WTC11 (cell line): ENCODE results near the gene SNRNP200. TPM values are rescaled to one million over a fixed set of nuclear protein-coding genes. Genes with fewer than 3 reads are reported as not detected.
A peak's percentile ranks its signal among the peaks of the same experiment; 100 is the strongest.

Source experiments
- ATAC-seq: fragments of 200-7000 bp; cut with Tn5 transposase; 2 replicates; pipeline ENCODE4 v1.10.0; 2021; ENCODE audit warnings: mild to moderate bottlenecking, moderate library complexity
- CTCF ChIA-PET: fragments of 300-600 bp; sonication (Branson Sonifier 250); formaldehyde crosslinking; loops from one replicate; lab custom pipeline; 2021; ENCODE audit warnings: antibody characterized with exemption; lab: Charles Lee
- POLR2A ChIA-PET: fragments of 350-600 bp; sonication (Branson Sonifier 250); formaldehyde crosslinking; loops from one replicate; lab custom pipeline; 2021; ENCODE audit warnings: antibody characterized with exemption; lab: Charles Lee
- DNase-seq: peaks from one replicate; pipeline ENCODE4 v3.0.0; 2021; ENCODE audit warnings: low spot score
- H3K27ac Mint-ChIP-seq: 2 replicates; pipeline ENCODE4 v1.8.0; 2021; ENCODE audit warnings: mixed read lengths
- H3K27me3 Mint-ChIP-seq: 2 replicates; pipeline ENCODE4 v1.8.0; 2021; ENCODE audit warnings: low read depth, mild to moderate bottlenecking, moderate library complexity, mixed read lengths
- H3K36me3 Mint-ChIP-seq: 2 replicates; pipeline ENCODE4 v1.8.0; 2021; ENCODE audit warnings: mixed read lengths
- H3K4me1 Mint-ChIP-seq: 2 replicates; pipeline ENCODE4 v1.8.0; 2022; ENCODE audit warnings: mixed read lengths
- H3K4me3 Mint-ChIP-seq: 2 replicates; pipeline ENCODE4 v1.8.0; 2021; ENCODE audit warnings: mild to moderate bottlenecking, moderate library complexity, mixed read lengths
- H3K9me3 Mint-ChIP-seq: 2 replicates; pipeline ENCODE4 v1.8.0; 2021; ENCODE audit warnings: mixed read lengths
- CREB1 ChIP-seq: sonication (generic); formaldehyde crosslinking; IDR thresholded peaks from 2 replicates; pipeline ENCODE4 v1.8.0; 2023; ENCODE audit warnings: mild to moderate bottlenecking, missing genetic modification reagents
- CTCF ChIP-seq: fragments of 200-600 bp; IDR thresholded peaks from 2 replicates; pipeline ENCODE4 v1.8.0; 2022; ENCODE audit warnings: antibody characterized with exemption
- EMX1 ChIP-seq: fragments of 250-450 bp; sonication (Bioruptor Pico); IDR thresholded peaks from 2 replicates; pipeline ENCODE4 v1.8.0; 2021; ENCODE audit warnings: mild to moderate bottlenecking
- GABPB1 ChIP-seq: sonication (generic); formaldehyde crosslinking; IDR thresholded peaks from 2 replicates; pipeline ENCODE4 v1.8.1; 2023; ENCODE audit warnings: mild to moderate bottlenecking, missing genetic modification reagents
- IRF1 ChIP-seq: sonication (generic); formaldehyde crosslinking; IDR thresholded peaks from 2 replicates; pipeline ENCODE4 v1.8.0; 2023; ENCODE audit warnings: missing genetic modification reagents
- KAT7 ChIP-seq: sonication (generic); formaldehyde crosslinking; IDR thresholded peaks from 2 replicates; pipeline ENCODE4 v1.8.1; 2023; ENCODE audit warnings: missing genetic modification reagents, mild to moderate bottlenecking, borderline replicate concordance
- MAX ChIP-seq: sonication (generic); formaldehyde crosslinking; IDR thresholded peaks from 2 replicates; pipeline ENCODE4 v1.8.0; 2022; ENCODE audit warnings: mild to moderate bottlenecking, missing genetic modification reagents
- NFATC4 ChIP-seq: fragments of 250-450 bp; sonication (Bioruptor Pico); IDR thresholded peaks from 2 replicates; pipeline ENCODE4 v1.9.0; 2021; ENCODE audit warnings: mild to moderate bottlenecking
- NFE2L1 ChIP-seq: sonication (generic); formaldehyde crosslinking; IDR thresholded peaks from 2 replicates; pipeline ENCODE4 v1.8.1; 2023; ENCODE audit warnings: missing genetic modification reagents
- NR2C2 ChIP-seq: sonication (generic); formaldehyde crosslinking; IDR thresholded peaks from 2 replicates; pipeline ENCODE4 v1.8.0; 2022; ENCODE audit warnings: mild to moderate bottlenecking, missing genetic modification reagents
- NR3C1 ChIP-seq: sonication (generic); formaldehyde crosslinking; conservative IDR thresholded peaks from 2 replicates; pipeline ENCODE4 v1.8.1; 2023; ENCODE audit warnings: low read depth, mild to moderate bottlenecking, missing genetic modification reagents
- TCF7 ChIP-seq: sonication (generic); formaldehyde crosslinking; IDR thresholded peaks from 2 replicates; pipeline ENCODE4 v1.8.0; 2022; ENCODE audit warnings: mild to moderate bottlenecking, low read depth, missing genetic modification reagents, moderate library complexity
- TEAD1 ChIP-seq: sonication (generic); formaldehyde crosslinking; IDR thresholded peaks from 2 replicates; pipeline ENCODE4 v1.8.0; 2022; ENCODE audit warnings: mild to moderate bottlenecking, missing genetic modification reagents
- USF2 ChIP-seq: sonication (generic); formaldehyde crosslinking; IDR thresholded peaks from 2 replicates; pipeline ENCODE4 v1.8.1; 2023; ENCODE audit warnings: mild to moderate bottlenecking, missing genetic modification reagents, moderate library complexity
- ZBTB43 ChIP-seq: sonication (generic); formaldehyde crosslinking; IDR thresholded peaks from 2 replicates; pipeline ENCODE4 v1.8.1; 2023; ENCODE audit warnings: mild to moderate bottlenecking, missing genetic modification reagents
- ZNF121 ChIP-seq: sonication (generic); formaldehyde crosslinking; IDR thresholded peaks from 2 replicates; pipeline ENCODE4 v1.8.0; 2023; ENCODE audit warnings: missing genetic modification reagents
- ZNF281 ChIP-seq: sonication (generic); formaldehyde crosslinking; IDR thresholded peaks from 2 replicates; pipeline ENCODE4 v1.8.0; 2023; ENCODE audit warnings: mild to moderate bottlenecking, missing genetic modification reagents
- ZNF671 ChIP-seq: fragments of 250-450 bp; sonication (Bioruptor Pico); IDR thresholded peaks from 2 replicates; pipeline ENCODE4 v1.8.0; 2021; ENCODE audit warnings: mild to moderate bottlenecking
- total RNA-seq: library from RNA; stranded (reverse); gene quantifications from 3 replicates; pipeline ENCODE4 v1.2.3, GENCODE V29; 2021

The SNRNP200 gene
- total RNA-seq, 1 experiment from 2014 or later = 226 TPM

GRCh38 chr2:96320728-96321622 lies 15.6 kb upstream of the SNRNP200 start:
- CTCF ChIA-PET = interaction anchor here (0.6 to 2.4 kb wide), 13 partner anchors 9 to 233 kb away, joined by 3 to 18 read pairs (median 5); partner anchors contain the start of genes ASTL, NCAPH and SNRNP200
- Mint-ChIP-seq H3K9me3 (no peaks in the 10 kb centered on the region), H3K27ac (no peak overlapping the region), H3K4me3 (peak overlapping the region; percentile 90), H3K4me1 (peaks cover 23% of the 10 kb centered on the region), H3K27me3 (peaks cover 68% of the 10 kb centered on the region), H3K36me3 (no peaks in the 10 kb centered on the region)
- DNase-seq (peak; percentile 55), ATAC-seq (peak; percentile 43)
- POLR2A ChIA-PET = interaction anchor here (0.6 to 2.3 kb wide), 3 partner anchors 15 to 420 kb away, joined by 3 to 8 read pairs (median 4); partner anchors contain the start of genes NCAPH and SNRNP200
- TF ChIP-seq KAT7 (CRISPR knock-in tag) = 0 out of 2 replicates have a peak, but pooled peaks have one; percentile 18
- no peak for TF ChIP-seq NFATC4 (CRISPR knock-in tag)
- TF ChIP-seq NR3C1 (CRISPR knock-in tag) = no peak
- TF ChIP-seq NFE2L1 = 0 out of 2 replicates have a peak, but pooled peaks have one; percentile 32
- no peak for TF ChIP-seq ZBTB43 (CRISPR knock-in tag)
- TF ChIP-seq TEAD1 = no peak
- peak; percentile 85 for TF ChIP-seq MAX
- TF ChIP-seq ZNF121 (CRISPR knock-in tag) = peak; percentile 78; the same call in 1 of the 2 replicates
- TF ChIP-seq IRF1 (CRISPR knock-in tag) = no peak
- no peak for TF ChIP-seq NR2C2 (CRISPR knock-in tag)
- TF ChIP-seq ZNF281 (CRISPR knock-in tag) = peak; percentile 82
- no peak for TF ChIP-seq ZNF671 (CRISPR knock-in tag)
- TF ChIP-seq TCF7 (CRISPR knock-in tag) = 0 out of 2 replicates have a peak, but pooled peaks have one; percentile 22
- TF ChIP-seq EMX1 (CRISPR knock-in tag) = no peak
- TF ChIP-seq GABPB1 (CRISPR knock-in tag) = 0 out of 2 replicates have a peak, but pooled peaks have one; percentile 29
- 0 out of 2 replicates have a peak, but pooled peaks have one; percentile 38 for TF ChIP-seq CREB1 (CRISPR knock-in tag)
- no peak for TF ChIP-seq CTCF
- no peak for TF ChIP-seq USF2 (CRISPR knock-in tag)
- TF ChIP-seq, all 79 proteins: peak for 8
